RWPE1 (cell line): Measurements from ENCODE around the gene C1QTNF12.

Experiments
- CTCF ChIA-PET: fragments of 350-600 bp; sonication (Branson Sonifier 250); formaldehyde crosslinking; extraction: SDS; loops from one replicate; lab custom pipeline; 2021; lab: Yijun Ruan, JAX
- POLR2A ChIA-PET: fragments of 400-600 bp; formaldehyde crosslinking; extraction: SDS; loops from one replicate; lab custom pipeline; 2020; ENCODE audit warnings: antibody characterized with exemption; ENCODE audit not compliant: low non-redundant PET; lab: Yijun Ruan, JAX
- DNase-seq: peaks from one replicate; pipeline ENCODE4 v3.0.0; 2012; ENCODE audit warnings: low spot score
- H3K27ac ChIP-seq: fragments of 450-650 bp; 2 replicates; pipeline ENCODE4 v1.5.1; 2017
- TF ChIP-seq, protein P1 (sequence below): fragments of 450-650 bp; conservative IDR thresholded peaks from 2 replicates; pipeline ENCODE4 v1.5.1; 2017; ENCODE audit warnings: low read depth, mild to moderate bottlenecking

The C1QTNF12 gene

DNA sequence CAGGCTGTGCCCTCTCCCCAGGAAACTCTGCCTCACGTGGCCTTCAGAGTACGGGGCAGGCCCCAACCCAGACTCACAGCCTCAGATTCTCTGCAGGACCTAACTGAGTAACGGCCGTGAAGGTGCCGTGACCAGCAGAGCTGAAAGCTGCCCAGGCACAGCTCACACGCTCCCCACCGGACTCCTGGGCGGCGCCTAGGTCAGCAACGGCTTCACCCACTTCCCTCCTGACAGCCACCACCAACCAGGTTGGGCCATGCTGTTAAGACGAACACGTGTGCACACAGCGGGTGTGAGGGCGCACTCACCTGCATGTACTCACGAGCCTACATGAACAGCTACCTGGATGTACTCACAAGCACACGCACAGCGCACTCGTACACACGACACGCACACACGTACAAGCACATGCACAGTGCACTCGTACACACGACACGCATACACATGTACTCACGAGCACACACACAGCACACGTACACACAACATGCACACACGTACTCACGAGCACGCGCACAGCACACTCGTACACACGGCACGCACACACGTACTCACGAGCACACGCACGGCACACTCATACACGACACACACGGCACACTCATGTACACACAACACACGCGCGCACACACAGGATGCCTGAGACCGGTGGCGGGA, 23.8 kb downstream of the C1QTNF12 start:
- POLR2A ChIA-PET, result no interaction called here
- CTCF ChIA-PET, result no interaction called here
- DNase-seq, result no peak
- peak overlapping the region; percentile 55 for H3K27ac ChIP-seq
- TF ChIP-seq, protein P1, sequence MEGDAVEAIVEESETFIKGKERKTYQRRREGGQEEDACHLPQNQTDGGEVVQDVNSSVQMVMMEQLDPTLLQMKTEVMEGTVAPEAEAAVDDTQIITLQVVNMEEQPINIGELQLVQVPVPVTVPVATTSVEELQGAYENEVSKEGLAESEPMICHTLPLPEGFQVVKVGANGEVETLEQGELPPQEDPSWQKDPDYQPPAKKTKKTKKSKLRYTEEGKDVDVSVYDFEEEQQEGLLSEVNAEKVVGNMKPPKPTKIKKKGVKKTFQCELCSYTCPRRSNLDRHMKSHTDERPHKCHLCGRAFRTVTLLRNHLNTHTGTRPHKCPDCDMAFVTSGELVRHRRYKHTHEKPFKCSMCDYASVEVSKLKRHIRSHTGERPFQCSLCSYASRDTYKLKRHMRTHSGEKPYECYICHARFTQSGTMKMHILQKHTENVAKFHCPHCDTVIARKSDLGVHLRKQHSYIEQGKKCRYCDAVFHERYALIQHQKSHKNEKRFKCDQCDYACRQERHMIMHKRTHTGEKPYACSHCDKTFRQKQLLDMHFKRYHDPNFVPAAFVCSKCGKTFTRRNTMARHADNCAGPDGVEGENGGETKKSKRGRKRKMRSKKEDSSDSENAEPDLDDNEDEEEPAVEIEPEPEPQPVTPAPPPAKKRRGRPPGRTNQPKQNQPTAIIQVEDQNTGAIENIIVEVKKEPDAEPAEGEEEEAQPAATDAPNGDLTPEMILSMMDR, result no peak

DNA sequence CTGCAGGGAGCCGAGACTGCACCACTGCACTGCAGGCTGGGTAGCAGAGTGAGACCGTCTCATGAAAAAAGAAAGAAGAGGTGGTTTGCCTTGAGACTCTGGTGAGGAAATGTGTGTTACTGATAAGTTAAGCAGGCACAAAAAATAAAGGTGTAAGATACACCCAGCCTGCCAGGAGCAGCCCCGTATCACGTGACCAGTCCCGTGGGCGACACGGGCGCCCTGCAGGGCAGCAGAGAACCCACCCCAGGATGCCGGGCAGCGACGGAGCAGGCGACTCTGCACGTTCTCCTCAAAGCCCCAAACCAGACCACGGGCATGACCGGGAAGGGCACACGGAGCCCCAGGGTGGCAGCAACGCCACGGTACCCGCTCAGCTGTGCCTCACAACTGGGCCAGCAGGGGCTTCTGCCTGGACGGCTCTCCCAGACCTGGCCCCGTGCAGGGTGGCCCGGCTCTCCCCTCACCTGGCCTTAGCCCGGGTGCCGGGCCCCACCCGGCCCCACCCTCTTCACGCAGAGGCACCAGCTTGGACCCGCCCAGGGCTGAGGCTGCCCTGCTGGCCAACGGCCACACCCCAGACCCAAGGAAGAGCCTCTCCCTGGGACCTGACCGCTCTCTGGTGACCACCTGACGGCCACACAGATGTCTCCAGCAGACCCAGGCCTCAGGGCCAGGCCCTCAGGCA, 24.5 kb downstream of the C1QTNF12 start:
- TF ChIP-seq, protein P1, result no peak
- CTCF ChIA-PET, result no interaction called here
- H3K27ac ChIP-seq, result peak overlapping the region; percentile 55
- POLR2A ChIA-PET, result no interaction called here
- no peak for DNase-seq

DNA sequence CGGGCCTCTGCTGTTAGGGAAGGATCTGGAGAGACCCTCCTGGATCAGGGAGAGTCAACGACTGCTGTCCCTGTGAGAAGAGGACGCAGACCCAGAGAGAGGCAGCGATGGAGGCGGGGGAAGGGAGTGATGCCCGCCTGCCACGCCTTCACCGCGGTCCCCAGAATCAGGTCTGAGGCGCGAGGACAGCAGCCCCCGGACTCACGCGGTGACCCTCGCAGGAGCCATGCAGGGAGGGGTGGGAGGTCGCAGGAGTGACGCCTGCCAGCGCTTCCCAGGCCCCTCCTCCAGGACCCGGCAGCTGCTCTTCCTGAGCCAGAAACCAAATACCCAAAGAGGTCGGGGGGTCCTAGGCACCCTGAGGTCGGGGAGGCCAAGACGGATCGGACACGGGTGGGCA, 26.3 kb downstream of the C1QTNF12 start:
- DNase-seq, result no peak
- TF ChIP-seq, protein P1, result no peak
- ChIA-PET CTCF (interaction anchor here (0.7 kb wide), 1 partner anchor 206 kb away, joined by 3 read pairs; no protein-coding TSS in a partner anchor), POLR2A (no interaction called here)
- H3K27ac ChIP-seq, result peak overlapping the region; percentile 75; the same call in 1 of the 2 replicates

DNA sequence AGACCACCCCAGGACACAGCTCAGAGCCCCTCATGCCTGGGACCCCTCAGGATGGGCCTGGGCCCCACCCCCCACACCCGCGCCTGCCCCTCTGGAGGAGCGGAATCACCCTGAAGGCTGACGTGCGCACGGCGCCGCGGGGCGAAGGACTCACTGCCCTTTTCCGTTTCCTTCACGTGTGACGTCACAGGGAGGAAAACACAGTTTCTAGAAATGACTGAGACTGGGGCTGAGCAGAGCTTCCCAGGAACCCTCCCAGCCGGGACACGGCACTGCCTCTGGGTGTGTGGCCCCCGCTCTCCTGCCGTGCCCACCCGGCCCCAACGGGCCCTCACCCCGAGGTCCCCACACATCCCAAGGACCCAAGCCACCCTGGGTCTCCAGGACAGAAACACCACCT, 27.2 kb downstream of the C1QTNF12 start:
- TF ChIP-seq, protein P1, result no peak
- CTCF ChIA-PET, result no interaction called here
- H3K27ac ChIP-seq, result peak overlapping the region; percentile 75
- no peak for DNase-seq
- POLR2A ChIA-PET, result no interaction called here

- TF ChIP-seq, protein P1, result no peak
- ChIA-PET CTCF (no interaction called here), POLR2A (no interaction called here)
- DNase-seq, result no peak
- peak overlapping the region; percentile 75 for H3K27ac ChIP-seq
Observed at GRCh38 chr1:1218524-1219200, 27.9 kb downstream of the C1QTNF12 start.
